PFSK-1 (cell line): Measurements from ENCODE around the gene TIMM13.

ENCODE experiments used
- FOXP2 ChIP-seq: optimal IDR thresholded peaks from 2 replicates; pipeline ENCODE3; 2011; ENCODE audit warnings: borderline replicate concordance, control low read depth, inconsistent platforms; ENCODE audit not compliant: insufficient read depth; ENCODE audit errors: extremely low read length, extremely low read depth
- POLR2AphosphoS5 ChIP-seq: IDR thresholded peaks from 2 replicates; pipeline ENCODE4 v1.6.1; 2012; ENCODE audit warnings: low read depth, mild to moderate bottlenecking, control low read depth, low read length, moderate library complexity
- SIN3A ChIP-seq: IDR thresholded peaks from 2 replicates; pipeline ENCODE4 v1.6.1; 2012; ENCODE audit warnings: mild to moderate bottlenecking, low read length, moderate library complexity, borderline replicate concordance; ENCODE audit not compliant: insufficient read depth
- TAF1 ChIP-seq: IDR thresholded peaks from 2 replicates; pipeline ENCODE4 v1.6.1; 2012; ENCODE audit warnings: low read length, control low read depth, borderline replicate concordance; ENCODE audit not compliant: insufficient read depth
- TF ChIP-seq, protein P1 (sequence below), 2 experiments: IDR thresholded peaks; 2 replicates each; pipeline versions ENCODE4 v1.6.1 to v1.8.0; 2011 to 2012; ENCODE audit warnings: low read depth in 2 of 2, low read length in 2 of 2, control low read depth in 1 of 2, inconsistent platforms in 1 of 2, mild to moderate bottlenecking in 1 of 2, moderate library complexity in 1 of 2; ENCODE audit not compliant: insufficient read depth in 1 of 2

Gene TIMM13

DNA sequence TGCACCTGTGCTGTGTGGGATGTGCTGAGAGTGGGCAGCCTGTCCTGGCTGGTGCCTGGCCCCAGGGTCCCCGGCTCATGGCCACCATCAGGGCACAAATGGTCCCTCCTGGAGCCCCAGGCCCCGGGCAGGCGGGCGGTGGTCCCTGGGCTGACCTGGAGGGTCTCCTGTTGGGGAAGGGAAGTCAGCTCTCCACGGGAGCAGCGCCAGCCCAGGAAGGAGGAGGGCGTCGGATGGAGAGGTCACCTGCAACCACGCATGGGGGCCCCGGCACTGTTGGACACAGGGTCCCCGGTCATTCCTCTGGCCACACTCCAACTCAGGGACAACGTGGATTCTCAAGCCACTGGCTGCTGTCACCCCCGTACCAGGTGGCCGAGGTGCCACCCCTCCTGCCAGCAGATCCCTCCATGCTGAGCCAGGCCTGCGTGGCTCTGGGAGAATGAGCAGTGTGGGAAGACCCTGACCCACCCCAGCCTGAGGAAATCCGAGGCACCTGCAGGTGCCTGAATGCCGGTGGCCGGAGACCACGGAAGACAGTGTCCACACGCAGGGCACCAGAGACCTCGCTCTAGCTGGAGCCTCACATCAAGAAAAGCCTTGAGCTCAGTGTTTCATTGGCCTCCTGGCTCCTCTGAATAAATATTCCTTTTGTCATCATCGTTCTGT lies 15.9 kb upstream of the TIMM13 start:
- TF ChIP-seq, protein P1, sequence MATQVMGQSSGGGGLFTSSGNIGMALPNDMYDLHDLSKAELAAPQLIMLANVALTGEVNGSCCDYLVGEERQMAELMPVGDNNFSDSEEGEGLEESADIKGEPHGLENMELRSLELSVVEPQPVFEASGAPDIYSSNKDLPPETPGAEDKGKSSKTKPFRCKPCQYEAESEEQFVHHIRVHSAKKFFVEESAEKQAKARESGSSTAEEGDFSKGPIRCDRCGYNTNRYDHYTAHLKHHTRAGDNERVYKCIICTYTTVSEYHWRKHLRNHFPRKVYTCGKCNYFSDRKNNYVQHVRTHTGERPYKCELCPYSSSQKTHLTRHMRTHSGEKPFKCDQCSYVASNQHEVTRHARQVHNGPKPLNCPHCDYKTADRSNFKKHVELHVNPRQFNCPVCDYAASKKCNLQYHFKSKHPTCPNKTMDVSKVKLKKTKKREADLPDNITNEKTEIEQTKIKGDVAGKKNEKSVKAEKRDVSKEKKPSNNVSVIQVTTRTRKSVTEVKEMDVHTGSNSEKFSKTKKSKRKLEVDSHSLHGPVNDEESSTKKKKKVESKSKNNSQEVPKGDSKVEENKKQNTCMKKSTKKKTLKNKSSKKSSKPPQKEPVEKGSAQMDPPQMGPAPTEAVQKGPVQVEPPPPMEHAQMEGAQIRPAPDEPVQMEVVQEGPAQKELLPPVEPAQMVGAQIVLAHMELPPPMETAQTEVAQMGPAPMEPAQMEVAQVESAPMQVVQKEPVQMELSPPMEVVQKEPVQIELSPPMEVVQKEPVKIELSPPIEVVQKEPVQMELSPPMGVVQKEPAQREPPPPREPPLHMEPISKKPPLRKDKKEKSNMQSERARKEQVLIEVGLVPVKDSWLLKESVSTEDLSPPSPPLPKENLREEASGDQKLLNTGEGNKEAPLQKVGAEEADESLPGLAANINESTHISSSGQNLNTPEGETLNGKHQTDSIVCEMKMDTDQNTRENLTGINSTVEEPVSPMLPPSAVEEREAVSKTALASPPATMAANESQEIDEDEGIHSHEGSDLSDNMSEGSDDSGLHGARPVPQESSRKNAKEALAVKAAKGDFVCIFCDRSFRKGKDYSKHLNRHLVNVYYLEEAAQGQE (IDR thresholded peaks at IDR 0.05; ENCODE audit: insufficient read depth in 1 of 2, low read depth in 2 of 2, low read length in 2 of 2): no peak
- TF ChIP-seq SIN3A (no peak), POLR2AphosphoS5 (no peak), FOXP2 (no peak), TAF1 (no peak)

DNA sequence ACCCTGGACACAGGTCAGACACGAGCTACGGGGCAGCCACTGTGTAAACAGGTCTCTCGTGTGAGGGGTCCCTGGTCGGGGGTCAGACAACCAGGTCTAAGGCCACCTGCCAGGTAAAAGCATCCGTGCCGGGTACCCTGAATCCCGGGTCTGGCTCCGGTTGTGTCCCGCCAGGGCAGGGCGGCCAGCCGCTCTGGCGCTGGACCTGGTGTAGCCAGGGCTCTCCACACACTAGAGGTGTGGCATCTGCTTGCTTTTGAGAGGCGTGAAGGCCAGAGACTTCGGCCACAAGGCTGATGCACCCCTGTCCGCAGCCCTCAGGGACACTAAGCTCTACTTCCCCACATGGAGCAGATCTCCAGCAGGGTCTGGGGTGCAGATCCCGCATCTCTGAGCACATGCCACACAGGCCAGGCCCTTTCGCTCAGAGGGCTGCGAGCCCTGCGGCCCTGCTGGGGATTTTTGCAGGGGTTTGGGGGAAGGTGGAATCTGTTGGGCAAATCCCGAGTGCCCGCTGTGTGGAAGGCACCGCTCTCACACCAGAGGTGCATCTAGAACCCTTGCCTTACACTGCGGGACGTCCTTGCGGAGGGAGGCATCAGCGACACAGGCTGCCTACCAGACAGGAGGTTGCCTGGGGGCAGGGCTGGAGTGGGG lies 13.8 kb upstream of the TIMM13 start:
- no peak for TF ChIP-seq POLR2AphosphoS5
- no peak for TF ChIP-seq FOXP2
- no peak for TF ChIP-seq TAF1
- TF ChIP-seq SIN3A: no peak
- TF ChIP-seq, protein P1 (IDR thresholded peaks at IDR 0.05; ENCODE audit: insufficient read depth in 1 of 2, low read depth in 2 of 2, low read length in 2 of 2): no peak

DNA sequence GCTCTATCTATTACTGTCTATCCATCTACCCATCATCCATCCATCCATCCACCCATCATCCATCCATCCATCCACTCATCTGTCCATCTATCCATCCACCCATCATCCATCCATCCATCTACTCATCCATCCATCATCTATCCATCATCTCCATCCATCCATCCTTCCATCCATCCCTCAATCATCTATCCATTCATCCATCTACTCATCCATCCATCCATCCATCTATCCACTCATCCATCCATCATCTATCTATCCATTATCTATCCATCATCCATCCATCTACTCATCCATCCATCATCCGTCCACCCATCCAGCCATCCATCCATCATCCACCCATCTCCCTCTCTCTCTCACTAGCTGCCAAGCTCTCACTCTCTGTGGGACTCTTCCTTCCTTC lies 13.1 kb upstream of the TIMM13 start:
- TF ChIP-seq POLR2AphosphoS5 (no peak), FOXP2 (no peak), SIN3A (no peak), TAF1 (no peak)
- TF ChIP-seq, protein P1 (IDR thresholded peaks at IDR 0.05; ENCODE audit: insufficient read depth in 1 of 2, low read depth in 2 of 2, low read length in 2 of 2): no peak

DNA sequence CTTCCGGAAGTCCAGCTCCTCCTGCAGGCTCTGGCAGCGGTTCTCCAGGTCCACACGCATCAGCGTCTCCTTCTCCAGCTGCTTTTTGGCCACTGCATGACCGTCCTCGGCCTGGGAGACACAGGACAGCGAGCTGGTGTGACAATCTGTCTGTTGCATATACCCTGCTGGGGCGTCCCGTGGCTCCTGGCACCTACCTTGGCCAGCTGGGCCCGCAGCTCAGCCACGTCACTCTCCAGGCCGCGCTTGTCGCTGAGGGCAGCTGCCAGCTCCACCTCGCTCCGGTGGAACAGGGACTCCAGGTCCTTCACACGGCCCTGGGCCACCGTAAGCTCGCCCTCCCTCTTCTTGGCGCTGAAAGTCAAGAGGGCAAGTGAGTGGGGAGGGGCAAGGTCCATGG lies 10.8 kb upstream of the TIMM13 start:
- TF ChIP-seq, protein P1 (IDR thresholded peaks at IDR 0.05; ENCODE audit: insufficient read depth in 1 of 2, low read depth in 2 of 2, low read length in 2 of 2): no peak
- TF ChIP-seq POLR2AphosphoS5 (no peak), SIN3A (no peak), FOXP2 (no peak), TAF1 (no peak)

DNA sequence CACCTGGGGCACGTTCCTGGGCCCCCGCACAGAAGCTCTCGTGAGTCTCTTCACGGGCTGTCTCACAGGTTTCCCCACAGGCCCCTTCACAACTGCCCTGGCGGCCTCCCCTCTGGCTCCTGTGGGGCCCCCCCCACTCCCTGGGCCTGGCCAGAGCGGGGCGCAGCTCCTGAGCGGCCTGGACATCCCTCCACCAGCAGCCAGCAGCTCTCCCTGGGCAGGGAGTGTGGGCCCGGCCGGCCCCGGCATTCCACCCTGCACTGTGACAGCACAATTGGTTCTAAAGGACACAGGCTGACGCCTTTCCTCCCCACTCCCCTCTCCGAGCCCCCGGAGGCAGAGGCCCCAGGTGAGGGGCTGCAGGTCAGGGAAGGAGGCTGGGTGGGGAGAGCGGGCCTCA lies 9.5 kb upstream of the TIMM13 start:
- TF ChIP-seq, protein P1 (IDR thresholded peaks at IDR 0.05; ENCODE audit: insufficient read depth in 1 of 2, low read depth in 2 of 2, low read length in 2 of 2): no peak
- TF ChIP-seq TAF1: no peak
- TF ChIP-seq FOXP2: no peak
- no peak for TF ChIP-seq SIN3A
- no peak for TF ChIP-seq POLR2AphosphoS5
